GM18505 (cell line): ENCODE data around the gene RBM20.
"Not testable (repeated sequence)": the region's sequence is repeated elsewhere in the genome, so short reads cannot be mapped to it uniquely, and the experiment has no call there.

Experiments used
- ATAC-seq: cut with Tn5 transposase; IDR thresholded peaks from one replicate; pipeline ENCODE4 v1.9.1; 2021; ENCODE audit not compliant: unreplicated experiment
- POLR2A ChIP-seq: IDR thresholded peaks from 4 replicates; pipeline ENCODE4 v1.6.1; 2011; ENCODE audit warnings: borderline replicate concordance; ENCODE audit not compliant: insufficient read depth, insufficient read length; ENCODE audit errors: extremely low read depth

Gene RBM20

DNA sequence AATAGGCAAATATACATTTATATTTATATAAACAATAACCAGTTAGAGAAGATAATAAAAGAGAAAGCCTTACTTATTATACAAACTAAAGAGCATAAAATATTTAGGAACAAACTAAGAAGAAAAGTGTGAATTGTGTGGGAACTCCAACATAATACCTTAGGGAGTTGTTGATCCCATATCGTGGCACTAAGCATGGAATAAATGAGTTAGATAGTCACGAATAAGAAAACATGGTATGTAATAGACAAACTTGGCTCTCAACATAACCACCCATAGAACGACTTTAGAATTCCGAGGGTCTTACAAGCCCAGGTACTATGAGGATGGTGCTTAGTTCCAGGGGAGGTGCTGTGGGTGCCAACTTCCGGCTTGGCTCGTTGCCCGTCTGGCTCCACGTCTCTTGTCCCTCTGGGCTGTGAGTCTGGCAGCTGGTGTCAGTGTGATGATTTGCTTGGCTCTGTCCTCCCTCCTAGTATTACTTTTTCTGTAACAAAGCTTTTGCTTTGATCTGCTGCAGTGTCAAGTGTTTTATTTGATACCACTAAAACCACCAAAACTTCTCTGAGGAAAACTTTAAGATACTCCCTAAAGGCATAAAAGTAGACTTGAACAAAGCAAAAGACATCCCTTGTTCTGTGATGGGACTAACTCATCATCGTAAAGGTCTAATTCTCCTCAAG is 9.5 kb upstream of the RBM20 start:
- no peak for TF ChIP-seq POLR2A
- no peak for ATAC-seq

DNA sequence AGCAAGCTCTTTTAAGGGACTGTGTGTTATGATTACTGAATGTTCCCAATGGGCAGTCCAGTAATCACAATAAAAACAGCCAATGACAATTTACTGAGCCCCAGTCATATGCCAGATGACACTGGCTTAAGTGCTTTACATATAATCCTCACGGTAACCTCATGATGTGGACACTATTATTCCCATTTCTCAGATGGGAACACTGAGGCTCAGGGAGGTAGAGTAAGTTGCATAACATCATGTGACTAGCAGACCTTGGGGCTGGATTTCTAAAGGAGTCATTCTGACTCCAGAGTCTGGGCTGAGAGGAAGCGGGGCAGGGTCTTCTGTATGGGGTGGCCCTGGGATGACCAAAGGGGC is 7.6 kb upstream of the RBM20 start:
- no peak for TF ChIP-seq POLR2A
- ATAC-seq: no peak

DNA sequence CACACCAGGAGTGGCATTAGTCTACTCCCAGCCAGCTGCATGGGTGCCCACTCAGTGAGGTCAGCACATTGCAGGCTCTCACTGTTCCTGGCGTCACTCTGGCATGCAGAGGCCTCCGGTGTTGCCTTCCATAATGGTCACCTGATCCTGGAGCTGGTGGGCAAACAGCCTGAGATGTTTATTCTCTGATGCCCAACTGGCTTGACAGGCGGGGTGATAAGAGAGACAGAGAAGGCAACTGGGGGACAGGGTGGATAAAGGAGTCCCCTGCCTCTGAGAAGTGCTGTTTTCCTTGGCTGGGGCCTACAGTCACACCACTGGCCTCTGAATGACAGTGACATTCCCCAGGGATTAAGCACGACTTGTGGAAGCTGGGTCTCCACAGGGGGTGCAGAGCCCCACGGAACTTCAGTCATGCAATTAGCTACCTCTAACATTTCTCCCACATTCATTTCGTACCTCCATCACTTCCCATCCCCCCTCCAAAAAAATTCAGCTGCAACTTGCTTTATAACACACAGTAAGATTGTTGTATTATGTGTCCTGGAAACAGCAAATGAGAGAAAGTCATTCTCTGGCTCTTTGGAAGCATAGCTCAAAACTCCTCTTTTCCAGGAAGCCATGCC is 7.1 kb upstream of the RBM20 start:
- TF ChIP-seq POLR2A: no peak
- no peak for ATAC-seq

DNA sequence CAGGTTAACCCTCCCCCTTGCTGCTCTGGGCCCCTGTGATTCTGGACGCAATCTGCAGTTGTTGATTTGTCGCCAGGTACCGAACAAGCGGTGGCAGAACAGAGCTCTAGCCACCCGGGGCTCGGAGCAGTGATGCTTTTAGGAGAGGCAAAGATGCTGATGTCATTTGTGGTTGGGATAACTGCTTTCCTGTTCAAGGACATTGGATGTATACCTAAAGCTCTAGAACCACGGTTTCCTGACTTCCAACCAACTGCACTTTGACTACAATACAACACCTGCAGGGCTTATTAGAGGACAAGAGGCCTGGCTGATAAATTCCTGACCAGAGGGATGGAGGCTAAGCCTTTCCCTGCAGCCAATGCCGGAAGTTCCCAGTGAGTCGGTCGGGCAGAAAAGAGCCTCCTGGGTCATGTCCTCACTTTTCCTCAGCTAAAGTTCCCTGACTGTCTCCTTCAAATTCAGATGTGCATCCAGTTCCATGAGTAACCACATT is 6.5 kb upstream of the RBM20 start:
- no peak for ATAC-seq
- TF ChIP-seq POLR2A: no peak

DNA sequence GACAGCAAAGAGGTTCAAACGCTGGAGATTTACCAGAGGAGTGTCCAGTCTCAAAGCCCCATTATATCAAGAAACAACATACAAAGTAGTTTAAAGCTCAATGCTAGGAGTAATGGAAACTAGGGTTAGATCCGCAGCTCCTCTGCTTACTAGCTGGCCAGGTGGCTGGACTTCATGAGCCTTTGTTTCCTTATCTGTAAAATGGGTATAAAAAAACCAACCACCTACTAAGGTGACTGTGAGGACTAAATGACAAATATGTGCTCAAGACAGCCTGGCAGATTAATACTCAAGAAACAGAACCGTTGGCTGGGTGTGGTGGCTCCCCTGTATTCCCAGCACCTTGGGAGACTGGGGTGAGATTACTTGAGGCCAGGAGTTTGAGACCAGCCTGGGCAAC is 5.8 kb upstream of the RBM20 start:
- TF ChIP-seq POLR2A: no peak
- no peak for ATAC-seq

DNA sequence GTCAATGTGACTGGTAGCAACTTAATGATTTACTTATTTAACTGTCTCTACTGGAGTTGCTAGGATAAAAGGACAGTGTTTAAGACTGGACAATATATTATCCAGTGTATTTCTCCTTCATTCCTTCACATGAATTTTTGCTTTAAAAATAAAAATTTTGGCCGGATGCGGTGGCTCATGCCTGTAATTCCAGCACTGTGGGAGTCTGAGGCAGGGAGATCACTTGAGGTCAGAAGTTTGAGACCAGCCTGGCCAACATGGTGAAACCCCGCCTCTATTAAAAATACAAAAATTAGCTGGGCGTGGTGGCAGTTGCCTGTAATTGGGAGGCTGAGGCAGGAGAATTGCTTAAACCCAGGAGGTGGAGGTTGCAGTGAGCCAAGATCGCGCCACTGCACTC is 5.1 kb upstream of the RBM20 start:
- not testable (repeated sequence) for ATAC-seq

DNA sequence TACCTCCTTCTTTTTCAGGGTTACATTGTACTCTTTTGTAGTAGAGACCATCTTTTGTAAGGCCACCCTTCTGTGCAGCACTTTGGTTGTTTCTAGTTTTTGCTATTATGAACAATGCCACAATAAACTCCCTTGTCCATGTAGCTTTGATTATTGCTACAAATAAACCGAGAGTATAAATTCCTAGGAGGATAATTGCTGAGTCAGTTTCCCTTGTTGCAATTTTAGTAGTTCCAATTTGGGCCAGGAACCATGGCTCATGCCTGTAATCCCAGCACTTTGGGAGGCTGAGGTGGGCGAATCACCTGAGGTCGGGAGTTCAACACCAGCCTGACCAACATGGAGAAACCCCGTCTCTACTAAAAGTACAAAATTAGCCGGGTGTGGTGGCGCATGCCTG is 4.3 kb upstream of the RBM20 start:
- ATAC-seq: not testable (repeated sequence)

DNA sequence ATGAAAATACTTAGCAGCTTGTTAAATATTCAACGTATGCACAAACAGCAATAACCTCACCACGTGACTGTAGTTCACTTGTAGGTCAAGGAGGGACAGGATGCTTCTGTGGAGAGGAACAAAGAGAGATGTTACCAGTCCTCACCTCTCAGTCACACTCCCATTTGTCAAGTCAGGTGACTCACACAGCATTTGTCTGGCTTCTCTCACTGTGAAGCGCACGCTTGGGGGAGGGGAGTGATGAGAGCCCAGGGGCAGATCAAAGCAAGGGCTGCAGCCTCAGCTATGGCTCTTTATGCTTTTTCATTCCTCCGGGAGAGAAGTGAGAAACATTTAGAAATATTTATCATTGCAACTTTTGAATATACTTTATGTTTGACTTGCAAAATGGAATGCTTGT is 2.9 kb upstream of the RBM20 start:
- TF ChIP-seq POLR2A: no peak
- ATAC-seq: peak; percentile 60

DNA sequence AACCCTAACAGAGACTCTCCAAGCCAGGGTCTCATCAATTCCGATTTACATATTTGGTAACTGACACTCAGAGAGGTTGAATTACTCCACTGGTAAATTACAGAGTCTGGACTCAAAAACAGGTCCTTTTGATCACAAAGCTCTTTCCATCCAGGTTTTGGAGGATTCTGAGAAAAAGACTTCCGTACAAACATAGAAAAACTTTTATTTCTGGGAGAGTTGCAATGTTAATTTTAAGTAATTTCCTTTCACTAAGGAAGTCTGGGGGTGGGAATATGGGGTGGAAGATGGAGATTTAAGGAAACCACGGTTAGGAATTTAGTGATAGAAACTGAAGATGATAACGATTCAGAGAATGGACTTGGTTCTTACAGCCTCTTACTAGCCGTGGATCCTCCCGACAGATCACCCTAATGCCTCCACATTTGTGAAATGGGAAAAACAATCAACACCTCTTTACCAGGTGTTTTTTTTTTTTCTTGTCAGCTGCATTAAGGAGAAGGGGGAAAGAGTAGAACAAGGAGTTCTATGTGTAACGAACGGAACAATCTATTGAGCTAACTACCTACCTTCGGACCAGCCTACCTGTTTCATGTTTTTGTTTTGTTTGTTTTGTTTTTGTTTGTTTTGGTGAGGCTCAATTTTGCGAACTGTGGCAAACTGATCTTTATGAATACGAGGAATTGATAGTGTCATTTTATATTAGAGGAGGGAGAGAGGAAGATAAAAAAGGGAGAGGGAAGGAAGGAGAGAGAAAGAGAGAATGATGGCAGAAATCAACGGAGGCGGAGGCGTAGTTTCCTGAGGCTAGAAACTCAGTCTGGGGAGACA is 1.7 kb upstream of the RBM20 start:
- no peak for ATAC-seq
- TF ChIP-seq POLR2A: no peak

DNA sequence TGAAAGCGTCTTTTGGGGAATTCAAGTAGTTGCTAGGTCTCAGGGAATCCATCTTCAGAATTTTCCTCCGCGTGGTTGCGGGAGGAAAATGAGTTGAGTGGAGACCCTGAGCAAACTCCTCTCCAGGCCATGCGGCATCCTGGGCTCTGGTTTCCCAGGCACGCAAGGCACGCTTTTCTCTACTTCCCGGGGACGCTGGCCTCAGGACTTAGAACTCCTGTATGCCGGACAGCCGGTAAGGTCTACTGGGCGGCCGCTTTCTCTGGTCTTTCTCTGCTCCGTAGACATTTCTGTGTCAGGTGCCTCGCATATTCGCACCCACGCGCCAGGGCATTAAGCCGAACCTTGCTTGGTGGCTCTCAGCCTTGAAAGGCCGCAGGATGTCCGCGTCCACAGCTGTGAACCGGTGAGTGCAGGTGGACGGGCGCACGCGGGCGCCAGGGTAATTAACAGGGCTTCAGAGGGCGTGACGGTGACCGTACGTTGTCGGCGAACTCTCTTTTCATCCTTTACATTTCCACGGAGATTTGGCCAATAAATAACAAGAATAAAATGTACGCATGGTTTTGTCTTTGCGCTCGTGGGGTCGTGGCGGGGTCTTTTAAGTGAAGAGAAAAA is 992 bp upstream of the RBM20 start:
- no peak for TF ChIP-seq POLR2A
- no peak for ATAC-seq

DNA sequence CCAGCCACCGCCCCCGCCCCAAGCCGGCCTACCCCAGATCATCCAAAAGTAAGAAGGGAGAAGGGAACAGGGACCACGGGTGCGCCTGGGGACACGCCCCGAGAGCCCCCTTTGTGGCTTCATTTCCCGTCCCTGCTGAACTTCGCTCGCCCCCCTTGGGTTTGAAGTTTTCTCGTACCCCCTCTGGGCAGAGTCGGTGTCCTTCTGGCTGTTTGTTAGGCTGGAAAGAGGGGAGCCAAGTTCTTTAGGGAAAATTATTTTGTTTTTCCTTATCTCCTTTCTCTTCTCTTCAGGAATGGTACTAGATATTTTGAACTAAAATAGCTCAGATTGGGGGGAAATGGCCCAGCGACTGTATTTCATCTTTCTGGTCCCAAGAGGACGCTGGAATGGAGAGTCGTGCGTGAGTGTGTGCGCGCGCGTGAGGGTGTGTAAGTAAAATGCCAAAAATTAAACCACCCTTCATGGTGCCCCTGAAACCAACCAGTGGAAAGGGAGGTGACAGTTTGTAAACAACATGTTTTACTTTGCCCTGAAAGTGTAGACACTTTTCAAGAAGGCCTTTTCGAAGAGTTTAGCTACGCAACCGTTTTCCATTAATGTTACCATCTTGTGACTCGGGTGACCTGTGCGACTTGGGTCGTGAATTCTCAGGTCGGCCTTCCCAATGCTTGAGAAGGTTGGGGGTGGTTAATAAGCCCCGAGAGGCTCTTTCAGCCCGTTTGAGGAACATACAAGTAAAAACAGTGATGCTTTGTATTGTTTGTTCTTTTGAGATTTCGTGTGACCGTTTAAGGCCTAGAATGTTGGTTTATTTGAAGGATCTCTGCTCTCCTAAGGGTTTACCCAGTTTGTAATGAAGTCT is 694 bp downstream of the RBM20 start:
- TF ChIP-seq POLR2A: no peak
- ATAC-seq: no peak

DNA sequence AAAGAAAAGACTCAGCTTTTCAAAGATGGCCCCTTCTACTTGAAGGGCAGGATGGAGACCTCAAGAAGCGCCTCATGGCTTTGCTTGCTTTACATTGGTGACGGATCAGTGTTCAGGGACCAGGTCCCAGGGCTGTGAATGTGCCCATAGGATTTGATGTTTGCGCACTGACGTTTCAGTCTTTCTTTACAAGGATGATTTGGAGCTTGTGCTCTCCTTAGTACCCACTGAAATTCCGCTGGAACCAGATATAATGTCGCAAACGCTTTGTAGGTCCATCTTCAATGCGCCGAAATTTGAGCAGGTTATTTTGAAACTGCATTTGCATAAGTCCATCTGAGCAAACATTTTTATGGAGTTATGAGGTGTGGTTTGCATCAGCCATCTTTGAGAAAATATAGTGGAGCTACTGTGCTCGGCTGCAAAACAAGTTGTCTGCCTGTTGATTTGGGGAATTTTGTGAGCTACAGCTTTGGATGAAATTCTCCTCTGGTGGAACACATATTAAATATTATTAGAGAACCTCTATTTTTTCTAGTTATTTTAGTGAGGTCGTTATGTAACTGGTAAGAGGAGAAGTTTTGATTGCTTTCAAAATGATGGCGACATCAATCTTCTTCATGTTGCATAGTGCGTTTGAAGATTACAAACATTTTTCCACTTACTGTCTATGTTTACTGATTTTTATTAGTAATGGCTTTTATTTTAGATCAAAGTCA is 2.4 kb downstream of the RBM20 start:
- ATAC-seq: no peak
- TF ChIP-seq POLR2A: no peak

DNA sequence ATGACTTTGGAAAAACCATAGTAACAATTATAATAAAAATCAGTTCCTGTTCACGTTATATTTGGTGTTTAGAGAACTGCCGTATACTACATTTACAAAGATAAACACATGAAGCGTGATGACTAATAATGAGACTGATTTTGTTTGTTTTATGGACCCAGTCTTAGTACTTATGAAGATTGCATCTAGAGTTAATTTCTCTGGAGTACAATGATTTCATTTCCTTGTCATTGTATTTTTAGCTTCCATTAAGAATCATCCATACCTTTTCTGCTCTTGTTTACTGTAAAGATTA is 2.9 kb downstream of the RBM20 start:
- ATAC-seq: no peak
- TF ChIP-seq POLR2A: no peak

DNA sequence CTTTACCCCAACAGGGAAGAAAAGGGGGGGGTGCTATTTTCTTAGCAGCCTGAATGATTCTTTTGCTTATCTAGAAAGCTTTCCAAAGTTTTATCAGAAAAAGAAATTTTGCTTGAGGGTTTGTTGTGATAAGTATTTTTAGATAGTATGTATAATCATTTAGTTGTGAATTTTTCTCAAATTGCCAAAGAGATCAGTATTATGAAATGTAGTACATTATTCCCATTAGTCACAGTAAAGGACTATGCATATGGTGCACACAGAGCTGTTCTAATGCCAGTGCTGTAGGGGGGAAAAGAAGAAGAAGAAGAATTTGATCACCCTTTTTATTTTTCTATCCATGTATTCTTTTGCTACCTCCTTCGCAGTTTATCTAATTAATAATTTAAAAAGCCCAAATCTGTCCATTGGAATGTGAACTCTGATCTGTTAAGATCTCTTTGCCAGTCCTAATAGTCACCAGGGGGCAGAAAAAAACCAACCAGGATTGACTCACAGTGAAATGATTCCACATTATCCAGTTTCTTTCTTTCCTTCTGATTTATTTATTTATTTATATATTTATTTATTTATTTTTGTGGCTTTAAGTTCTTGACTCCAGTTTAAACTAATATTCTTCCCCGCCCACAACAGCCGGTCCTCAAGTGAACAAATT is 4.7 kb downstream of the RBM20 start:
- no peak for TF ChIP-seq POLR2A
- no peak for ATAC-seq
